ENCODE data around the gene RAB12. TPM values are rescaled to one million over a fixed set of nuclear protein-coding genes. Genes with fewer than 3 reads are reported as not detected.
A peak's percentile ranks its signal among the peaks of the same experiment; 100 is the strongest.

The RAB12 gene
- total RNA-seq, 1 donor from 2014 or later: 49.4 TPM

DNA sequence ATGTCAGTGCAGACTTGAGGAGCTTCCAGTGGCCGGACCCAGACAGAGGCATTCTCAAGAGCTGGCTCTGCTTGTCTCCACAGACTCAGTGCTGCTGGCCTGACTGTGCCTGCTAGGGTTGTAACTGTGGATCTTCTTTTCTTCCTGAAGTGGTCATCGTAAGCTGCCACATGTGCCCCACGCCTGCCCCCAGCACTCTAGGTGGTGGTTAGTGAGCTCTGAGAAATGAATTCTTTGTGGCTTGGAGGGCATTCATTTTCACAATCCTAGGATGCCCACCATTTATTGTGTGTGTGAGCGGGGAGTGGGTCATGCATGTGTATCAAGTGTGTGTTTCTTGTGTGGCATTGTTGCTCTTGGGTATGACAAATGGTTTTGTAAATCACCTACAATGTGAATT lies 23.1 kb downstream of the RAB12 start:
- H3K27ac ChIP-seq (ENCODE audit: low read depth, low read length): no peak overlapping the region
- no peaks in the 10 kb centered on the region for H3K27me3 Mint-ChIP-seq (ENCODE audit: low read depth, unreplicated experiment)
- no peak overlapping the region for H3K4me2 ChIP-seq (ENCODE audit: low read length)
- H3K9me3 ChIP-seq (ENCODE audit: insufficient read depth, low read depth, low read length): no peaks in the 10 kb centered on the region
- FAIRE-seq (no peak), DNase-seq (ENCODE audit: low read depth) (no peak)
- peaks cover 7% of the 10 kb centered on the region for H3K36me3 Mint-ChIP-seq (ENCODE audit: low read depth, unreplicated experiment)
- peaks cover 56% of the 10 kb centered on the region for H3K79me2 ChIP-seq (ENCODE audit: insufficient read depth, low read length)
- H3K4me1 ChIP-seq (ENCODE audit: insufficient read depth, low read length): peaks cover 4% of the 10 kb centered on the region
- no peak overlapping the region for H2AFZ ChIP-seq (ENCODE audit: low read depth, low read length)
- H4K20me1 ChIP-seq (ENCODE audit: insufficient read depth, low read length): peaks cover 39% of the 10 kb centered on the region
- H3K4me3 ChIP-seq (ENCODE audit: insufficient read depth, low read depth, low read length): no peak overlapping the region
- H3K4me3 Mint-ChIP-seq (ENCODE audit: unreplicated experiment): no peak overlapping the region
- peaks cover 23% of the 10 kb centered on the region for H3K4me1 Mint-ChIP-seq (ENCODE audit: low read depth, unreplicated experiment)
- H3K36me3 ChIP-seq (ENCODE audit: insufficient read depth, low read length): peaks cover 26% of the 10 kb centered on the region
- H3K27ac Mint-ChIP-seq (ENCODE audit: unreplicated experiment): no peak overlapping the region
- TF ChIP-seq, protein P1, sequence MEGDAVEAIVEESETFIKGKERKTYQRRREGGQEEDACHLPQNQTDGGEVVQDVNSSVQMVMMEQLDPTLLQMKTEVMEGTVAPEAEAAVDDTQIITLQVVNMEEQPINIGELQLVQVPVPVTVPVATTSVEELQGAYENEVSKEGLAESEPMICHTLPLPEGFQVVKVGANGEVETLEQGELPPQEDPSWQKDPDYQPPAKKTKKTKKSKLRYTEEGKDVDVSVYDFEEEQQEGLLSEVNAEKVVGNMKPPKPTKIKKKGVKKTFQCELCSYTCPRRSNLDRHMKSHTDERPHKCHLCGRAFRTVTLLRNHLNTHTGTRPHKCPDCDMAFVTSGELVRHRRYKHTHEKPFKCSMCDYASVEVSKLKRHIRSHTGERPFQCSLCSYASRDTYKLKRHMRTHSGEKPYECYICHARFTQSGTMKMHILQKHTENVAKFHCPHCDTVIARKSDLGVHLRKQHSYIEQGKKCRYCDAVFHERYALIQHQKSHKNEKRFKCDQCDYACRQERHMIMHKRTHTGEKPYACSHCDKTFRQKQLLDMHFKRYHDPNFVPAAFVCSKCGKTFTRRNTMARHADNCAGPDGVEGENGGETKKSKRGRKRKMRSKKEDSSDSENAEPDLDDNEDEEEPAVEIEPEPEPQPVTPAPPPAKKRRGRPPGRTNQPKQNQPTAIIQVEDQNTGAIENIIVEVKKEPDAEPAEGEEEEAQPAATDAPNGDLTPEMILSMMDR (IDR thresholded peaks at IDR 0.05; ENCODE audit: insufficient read depth, low read depth, low read length): no peak
- no peak for TF ChIP-seq EZH2 (IDR thresholded peaks at IDR 0.05; ENCODE audit: insufficient read depth, low read length)
- H3K9me3 Mint-ChIP-seq (ENCODE audit: unreplicated experiment): no peaks in the 10 kb centered on the region
- H3K9ac ChIP-seq (ENCODE audit: low read length): no peak overlapping the region
- no peaks in the 10 kb centered on the region for H3K27me3 ChIP-seq (ENCODE audit: insufficient read depth, low read length)

DNA sequence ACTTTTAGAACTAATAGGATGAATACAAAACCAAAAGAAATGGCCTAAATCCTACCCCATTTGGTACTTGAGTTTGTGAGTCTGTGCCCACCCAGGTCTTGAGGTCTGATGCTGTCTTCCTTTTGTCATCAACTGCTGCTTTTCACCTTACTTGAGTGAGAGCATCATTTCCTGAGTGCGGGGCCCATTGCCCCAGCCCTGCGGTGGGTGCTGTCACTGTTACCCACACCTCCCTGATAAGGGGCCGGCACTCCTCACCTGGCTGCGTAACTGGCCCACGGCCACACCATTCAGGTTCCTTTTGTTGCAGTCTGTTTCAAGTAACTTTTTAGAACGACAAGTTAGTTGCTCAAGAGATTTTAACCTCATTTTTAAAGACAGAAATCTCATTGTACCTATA lies 25.3 kb downstream of the RAB12 start:
- Histone ChIP-seq H3K4me1 (ENCODE audit: insufficient read depth, low read length) (peaks cover 4% of the 10 kb centered on the region), H3K4me2 (ENCODE audit: low read length) (no peak overlapping the region), H3K9ac (ENCODE audit: low read length) (no peak overlapping the region), H4K20me1 (ENCODE audit: insufficient read depth, low read length) (peaks cover 26% of the 10 kb centered on the region), H3K27me3 (ENCODE audit: insufficient read depth, low read length) (no peaks in the 10 kb centered on the region), H2AFZ (ENCODE audit: low read depth, low read length) (no peak overlapping the region), H3K4me3 (ENCODE audit: insufficient read depth, low read depth, low read length) (no peak overlapping the region), H3K36me3 (ENCODE audit: insufficient read depth, low read length) (peaks cover 38% of the 10 kb centered on the region), H3K79me2 (ENCODE audit: insufficient read depth, low read length) (peaks cover 37% of the 10 kb centered on the region), H3K9me3 (ENCODE audit: insufficient read depth, low read depth, low read length) (no peaks in the 10 kb centered on the region), H3K27ac (ENCODE audit: low read depth, low read length) (no peak overlapping the region)
- Mint-ChIP-seq H3K9me3 (ENCODE audit: unreplicated experiment) (no peaks in the 10 kb centered on the region), H3K27ac (ENCODE audit: unreplicated experiment) (no peak overlapping the region), H3K27me3 (ENCODE audit: low read depth, unreplicated experiment) (no peaks in the 10 kb centered on the region), H3K4me3 (ENCODE audit: unreplicated experiment) (no peak overlapping the region), H3K4me1 (ENCODE audit: low read depth, unreplicated experiment) (peaks cover 11% of the 10 kb centered on the region), H3K36me3 (ENCODE audit: low read depth, unreplicated experiment) (peaks cover 13% of the 10 kb centered on the region)
- no peak for DNase-seq (ENCODE audit: low read depth)
- no peak for FAIRE-seq
- TF ChIP-seq, protein P1 (IDR thresholded peaks at IDR 0.05; ENCODE audit: insufficient read depth, low read depth, low read length): no peak
- TF ChIP-seq EZH2 (IDR thresholded peaks at IDR 0.05; ENCODE audit: insufficient read depth, low read length): no peak

DNA sequence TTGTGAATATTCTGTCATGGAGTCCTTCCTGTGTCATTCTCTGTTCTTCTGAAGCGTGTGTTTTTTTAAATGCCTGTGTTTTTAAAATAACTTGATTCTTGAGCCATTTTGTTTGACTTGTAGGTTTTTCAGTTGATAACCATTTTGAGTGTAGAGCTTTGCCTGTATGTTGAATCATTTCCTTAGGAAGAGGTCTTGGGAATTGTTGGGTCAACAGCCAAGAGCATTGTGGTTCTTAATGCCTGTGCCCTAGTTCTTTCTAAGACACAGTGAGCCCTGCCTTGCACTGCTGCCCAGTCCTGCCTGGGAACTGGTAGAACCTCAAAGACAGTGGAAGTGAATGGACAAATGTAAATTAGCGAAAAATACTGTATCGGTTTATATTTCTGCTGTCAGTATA lies 25.9 kb downstream of the RAB12 start:
- no peak overlapping the region for H3K4me3 Mint-ChIP-seq (ENCODE audit: unreplicated experiment)
- H3K36me3 ChIP-seq (ENCODE audit: insufficient read depth, low read length): peaks cover 41% of the 10 kb centered on the region
- no peak overlapping the region for H3K4me3 ChIP-seq (ENCODE audit: insufficient read depth, low read depth, low read length)
- FAIRE-seq: peak; percentile 26
- TF ChIP-seq EZH2 (IDR thresholded peaks at IDR 0.05; ENCODE audit: insufficient read depth, low read length): no peak
- TF ChIP-seq, protein P1 (IDR thresholded peaks at IDR 0.05; ENCODE audit: insufficient read depth, low read depth, low read length): no peak
- H3K36me3 Mint-ChIP-seq (ENCODE audit: low read depth, unreplicated experiment): peaks cover 16% of the 10 kb centered on the region
- peaks cover 4% of the 10 kb centered on the region for H3K4me1 ChIP-seq (ENCODE audit: insufficient read depth, low read length)
- no peaks in the 10 kb centered on the region for H3K27me3 ChIP-seq (ENCODE audit: insufficient read depth, low read length)
- no peaks in the 10 kb centered on the region for H3K27me3 Mint-ChIP-seq (ENCODE audit: low read depth, unreplicated experiment)
- H3K9me3 Mint-ChIP-seq (ENCODE audit: unreplicated experiment): no peaks in the 10 kb centered on the region
- no peak overlapping the region for H3K27ac ChIP-seq (ENCODE audit: low read depth, low read length)
- H3K27ac Mint-ChIP-seq (ENCODE audit: unreplicated experiment): no peak overlapping the region
- no peak overlapping the region for H3K9ac ChIP-seq (ENCODE audit: low read length)
- peaks cover 20% of the 10 kb centered on the region for H4K20me1 ChIP-seq (ENCODE audit: insufficient read depth, low read length)
- H3K4me1 Mint-ChIP-seq (ENCODE audit: low read depth, unreplicated experiment): peaks cover 11% of the 10 kb centered on the region
- H2AFZ ChIP-seq (ENCODE audit: low read depth, low read length): no peak overlapping the region
- H3K79me2 ChIP-seq (ENCODE audit: insufficient read depth, low read length): peaks cover 32% of the 10 kb centered on the region
- no peaks in the 10 kb centered on the region for H3K9me3 ChIP-seq (ENCODE audit: insufficient read depth, low read depth, low read length)
- no peak overlapping the region for H3K4me2 ChIP-seq (ENCODE audit: low read length)
- peak; percentile 30 for DNase-seq (ENCODE audit: low read depth)

Measured in astrocyte (in vitro differentiated cells and primary cell).